Pancreas (tissue), 10 donors: Measurements from ENCODE around the gene DCP1A. TPM values are rescaled to one million over a fixed set of nuclear protein-coding genes. Genes with fewer than 3 reads are reported as not detected.

Source experiments
- ATAC-seq, 4 donors: fragments of 200-7000 bp; cut with Tn5 transposase; one replicate each; pipeline versions ENCODE4 v1.8.0 to v1.9.1; 2020; ENCODE audit warnings: mild to moderate bottlenecking in 4 of 4, moderate library complexity in 4 of 4
- DNase-seq, 6 donors: peaks; one replicate each; pipeline ENCODE4 v3.0.0-alpha.2; 2020
- FAIRE-seq: peaks from 2 replicates; lab custom pipeline; 2012; peaks lifted over from hg19 to GRCh38; lab: Jason Lieb, UNC
- H3K27ac ChIP-seq, 4 donors: fragments of 200-600 bp; sonication (generic); 1 replicate in 3 of 4; 2 replicates in 1 of 4; pipeline versions ENCODE4 v1.5.0 to v1.8.0; 2020
- H3K27me3 ChIP-seq, 4 donors: fragments of 200-600 bp; one replicate each; pipeline ENCODE4 v1.8.0; 2021
- H3K36me3 ChIP-seq, 3 donors: fragments of 200-600 bp; sonication (generic) in 1 of 3; one replicate each; pipeline versions ENCODE4 v1.5.0 to v1.8.0; 2020 to 2021
- H3K4me1 ChIP-seq, 3 donors: fragments of 200-600 bp; one replicate each; pipeline ENCODE4 v1.8.0; 2021
- H3K4me3 ChIP-seq, 4 donors: fragments of 200-600 bp; sonication (generic) in 2 of 4; one replicate each; pipeline versions ENCODE4 v1.5.0 to v1.8.0; 2020 to 2021
- H3K9me3 ChIP-seq, 4 donors: fragments of 200-600 bp; one replicate each; pipeline ENCODE4 v1.8.0; 2021
- CTCF ChIP-seq, 4 donors: fragments of 200-600 bp; sonication (generic) in 3 of 4; IDR thresholded peaks; one replicate each; pipeline versions ENCODE4 v1.5.0 to v1.8.0; 2021; ENCODE audit warnings: antibody characterized with exemption in 4 of 4
- WGBS, 2 donors: extraction: QIAGEN DNeasy Blood & Tissue Kit; methylation state at CpG; one replicate each; pipeline ENCODE4 v1.1.7; 2013; 5-methylcytosine and 5-hydroxymethylcytosine counted together
- intact Hi-C, 3 donors: fragments of 100-400 bp; cut with DNase I; formaldehyde crosslinking; loops; one replicate each; pipeline versions ENCODE4 v1.11.1 to v1.14.2; 2022
- polyA plus RNA-seq, 2 donors: library from polyadenylated mRNA; stranded (reverse); fragments of 200-250 nt; gene quantifications; one replicate each; pipeline ENCODE4 v1.2.3, GENCODE V29; 2013
- total RNA-seq, 6 donors: library from RNA; stranded (reverse); fragmentation: NEBNext Ultra II Directional in 4 of 6; extraction: Animal tissue kit (Norgen Biotek cat#: 25700) in 4 of 6; gene quantifications; one replicate each; pipeline versions ENCODE4 v1.2.1 to v1.2.4, GENCODE V29; 2021 to 2023
- donor health status: healthy with polysubstance abuse.
- donor health status: DM: no; HTN: no; CAD: no; lungs with moderate emphysema.
- donor health status: DM: no; HTN: no; CAD: no.
- donor health status: control.
- donor health status: control.
- donor health status: Bipolar disorder and iron deficiency.
- donor health status: DM: yes; HTN: yes; CAD: no.
- donor health status: DM: no; HTN: no; CAD: no.
- donor health status: DM: no; HTN: no; CAD: no.
- donor health status: DM: yes; HTN: yes; CAD: no.

The DCP1A gene
- total and polyA plus RNA-seq, 8 donors: 4.9 to 13.9 (median 6.9) TPM

- no peaks in the 10 kb centered on the region for H3K36me3 ChIP-seq
- ATAC-seq: peak; percentile 62 to 76 (median 74)
- H3K4me1 ChIP-seq: peaks cover 1 to 3% (median 2%) of the 10 kb centered on the region in 3 donors
- H3K9me3 ChIP-seq: no peaks in the 10 kb centered on the region
- intact Hi-C loops: no loop called here
- no peak overlapping the region for H3K27ac ChIP-seq
- no peak for FAIRE-seq
- peak in 4 of 6 donors; percentile 21 to 58 (median 45) for DNase-seq
- H3K4me3 ChIP-seq: no peak overlapping the region
- WGBS, 2 donors: 42 to 43% methylated on average over 3 of the region's 3 CpGs
- no peaks in the 10 kb centered on the region for H3K27me3 ChIP-seq
- no peak for TF ChIP-seq CTCF (IDR thresholded peaks at IDR 0.05)
These were observed 82.6 kb downstream of the DCP1A start for GRCh38 chr3:53264718-53265117.

GRCh38 chr3:53263907-53264306, 83.4 kb downstream of the DCP1A start:
- no peaks in the 10 kb centered on the region for H3K36me3 ChIP-seq
- intact Hi-C loops: no loop called here
- 86 to 96% methylated on average over 4 of the region's 4 CpGs for WGBS, 2 donors
- H3K4me1 ChIP-seq: no peaks in the 10 kb centered on the region
- no peaks in the 10 kb centered on the region for H3K27me3 ChIP-seq
- DNase-seq (peak in 1 of 6 donors; percentile 2), FAIRE-seq (no peak), ATAC-seq (no peak)
- no peaks in the 10 kb centered on the region for H3K9me3 ChIP-seq
- TF ChIP-seq CTCF (IDR thresholded peaks at IDR 0.05): no peak
- no peak overlapping the region for H3K27ac ChIP-seq
- no peak overlapping the region for H3K4me3 ChIP-seq

GRCh38 chr3:53261712-53262111, 85.6 kb downstream of the DCP1A start:
- H3K27ac ChIP-seq: no peak overlapping the region
- no peak for ATAC-seq
- peak in 1 of 6 donors; percentile 29 for DNase-seq

GRCh38 chr3:53260286-53260785, 87.0 kb downstream of the DCP1A start:
- no peaks in the 10 kb centered on the region for H3K36me3 ChIP-seq
- DNase-seq (no peak), ATAC-seq (no peak), FAIRE-seq (no peak)
- H3K4me1 ChIP-seq: no peaks in the 10 kb centered on the region
- H3K27ac ChIP-seq: no peak overlapping the region
- TF ChIP-seq CTCF (IDR thresholded peaks at IDR 0.05): no peak
- no peaks in the 10 kb centered on the region for H3K27me3 ChIP-seq
- 73 to 76% methylated on average over 4 of the region's 4 CpGs for WGBS, 2 donors
- intact Hi-C loops: no loop called here
- no peak overlapping the region for H3K4me3 ChIP-seq
- no peaks in the 10 kb centered on the region for H3K9me3 ChIP-seq

More at GRCh38 chr3:53261712-53262111, 85.6 kb downstream of the DCP1A start:
- no peak for FAIRE-seq
- Histone ChIP-seq H3K9me3 (no peaks in the 10 kb centered on the region), H3K36me3 (no peaks in the 10 kb centered on the region), H3K27me3 (no peaks in the 10 kb centered on the region), H3K4me1 (no peaks in the 10 kb centered on the region), H3K4me3 (no peak overlapping the region)
- intact Hi-C loops: no loop called here
- TF ChIP-seq CTCF (IDR thresholded peaks at IDR 0.05): no peak
- 83 to 86% methylated on average over 5 of the region's 5 CpGs for WGBS, 2 donors

- intact Hi-C loops: no loop called here
- H3K4me3 ChIP-seq: no peak overlapping the region
- H3K36me3 ChIP-seq: no peaks in the 10 kb centered on the region
- no peaks in the 10 kb centered on the region for H3K9me3 ChIP-seq
- no peak for TF ChIP-seq CTCF (IDR thresholded peaks at IDR 0.05)
- 69 to 72% methylated on average over 9 of the region's 9 CpGs for WGBS, 2 donors
- H3K27me3 ChIP-seq: no peaks in the 10 kb centered on the region
- H3K4me1 ChIP-seq: no peaks in the 10 kb centered on the region
- no peak overlapping the region for H3K27ac ChIP-seq
- FAIRE-seq (no peak), DNase-seq (peak in 1 of 6 donors; percentile 11), ATAC-seq (no peak)
These were observed 87.7 kb downstream of the DCP1A start for GRCh38 chr3:53259427-53260259.
